Fibroblast of pulmonary artery (primary cell): ENCODE results near the gene MAPKAPK2.
"Not testable (repeated sequence)": the region's sequence is repeated elsewhere in the genome, so short reads cannot be mapped to it uniquely, and the experiment has no call there.

ENCODE experiments used
- DNase-seq: peaks from one replicate; pipeline ENCODE4 v3.0.0-alpha.2; 2010; ENCODE audit warnings: low read depth
- H3K4me3 ChIP-seq: replicated peaks from 2 replicates; pipeline ENCODE4 v1.5.1; 2011; ENCODE audit warnings: low read depth, mild to moderate bottlenecking, control low read depth, low read length, moderate library complexity
- TF ChIP-seq, protein P1 (sequence below): IDR thresholded peaks from 2 replicates; pipeline ENCODE4 v1.5.1; 2011; ENCODE audit warnings: mild to moderate bottlenecking, control low read depth, low read length, inconsistent platforms; ENCODE audit errors: missing control alignments

Gene MAPKAPK2

DNA sequence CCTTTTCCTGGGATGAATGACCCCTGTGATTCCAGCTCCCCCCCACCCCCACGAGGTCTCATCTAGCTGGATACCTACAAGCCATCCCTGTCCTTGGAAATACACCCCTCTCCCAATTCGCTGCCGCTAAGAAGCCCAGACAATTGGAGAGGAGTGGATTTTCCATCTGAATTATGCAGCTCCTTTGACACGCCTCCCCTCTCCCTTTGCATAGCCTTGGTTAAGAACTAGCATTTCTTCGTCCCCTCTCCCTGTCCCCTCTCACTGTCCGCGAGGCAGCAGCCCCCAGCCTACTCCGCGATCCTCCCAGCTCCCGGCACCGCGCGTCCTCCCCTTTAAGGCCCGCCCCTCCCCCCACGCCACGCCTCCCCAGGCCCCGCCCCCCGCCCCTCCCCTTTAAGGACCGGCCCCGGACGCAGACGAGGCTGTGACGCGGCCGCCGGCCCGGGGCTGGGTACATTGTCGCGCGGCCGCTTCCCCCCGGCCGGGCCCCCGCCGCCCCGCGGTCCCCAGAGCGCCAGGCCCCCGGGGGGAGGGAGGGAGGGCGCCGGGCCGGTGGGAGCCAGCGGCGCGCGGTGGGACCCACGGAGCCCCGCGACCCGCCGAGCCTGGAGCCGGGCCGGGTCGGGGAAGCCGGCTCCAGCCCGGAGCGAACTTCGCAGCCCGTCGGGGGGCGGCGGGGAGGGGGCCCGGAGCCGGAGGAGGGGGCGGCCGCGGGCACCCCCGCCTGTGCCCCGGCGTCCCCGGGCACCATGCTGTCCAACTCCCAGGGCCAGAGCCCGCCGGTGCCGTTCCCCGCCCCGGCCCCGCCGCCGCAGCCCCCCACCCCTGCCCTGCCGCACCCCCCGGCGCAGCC, at the start of gene MAPKAPK2:
MAPKAPK2 (plus strand) TSS at position 428 of the 856 bp plus-strand sequence; CDS start at position 753, 325 bp downstream.
- TF ChIP-seq, protein P1, sequence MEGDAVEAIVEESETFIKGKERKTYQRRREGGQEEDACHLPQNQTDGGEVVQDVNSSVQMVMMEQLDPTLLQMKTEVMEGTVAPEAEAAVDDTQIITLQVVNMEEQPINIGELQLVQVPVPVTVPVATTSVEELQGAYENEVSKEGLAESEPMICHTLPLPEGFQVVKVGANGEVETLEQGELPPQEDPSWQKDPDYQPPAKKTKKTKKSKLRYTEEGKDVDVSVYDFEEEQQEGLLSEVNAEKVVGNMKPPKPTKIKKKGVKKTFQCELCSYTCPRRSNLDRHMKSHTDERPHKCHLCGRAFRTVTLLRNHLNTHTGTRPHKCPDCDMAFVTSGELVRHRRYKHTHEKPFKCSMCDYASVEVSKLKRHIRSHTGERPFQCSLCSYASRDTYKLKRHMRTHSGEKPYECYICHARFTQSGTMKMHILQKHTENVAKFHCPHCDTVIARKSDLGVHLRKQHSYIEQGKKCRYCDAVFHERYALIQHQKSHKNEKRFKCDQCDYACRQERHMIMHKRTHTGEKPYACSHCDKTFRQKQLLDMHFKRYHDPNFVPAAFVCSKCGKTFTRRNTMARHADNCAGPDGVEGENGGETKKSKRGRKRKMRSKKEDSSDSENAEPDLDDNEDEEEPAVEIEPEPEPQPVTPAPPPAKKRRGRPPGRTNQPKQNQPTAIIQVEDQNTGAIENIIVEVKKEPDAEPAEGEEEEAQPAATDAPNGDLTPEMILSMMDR, result no peak
- DNase-seq, result peak; percentile 69
- H3K4me3 ChIP-seq, result peak within 1 kb of the TSS; percentile 91

DNA sequence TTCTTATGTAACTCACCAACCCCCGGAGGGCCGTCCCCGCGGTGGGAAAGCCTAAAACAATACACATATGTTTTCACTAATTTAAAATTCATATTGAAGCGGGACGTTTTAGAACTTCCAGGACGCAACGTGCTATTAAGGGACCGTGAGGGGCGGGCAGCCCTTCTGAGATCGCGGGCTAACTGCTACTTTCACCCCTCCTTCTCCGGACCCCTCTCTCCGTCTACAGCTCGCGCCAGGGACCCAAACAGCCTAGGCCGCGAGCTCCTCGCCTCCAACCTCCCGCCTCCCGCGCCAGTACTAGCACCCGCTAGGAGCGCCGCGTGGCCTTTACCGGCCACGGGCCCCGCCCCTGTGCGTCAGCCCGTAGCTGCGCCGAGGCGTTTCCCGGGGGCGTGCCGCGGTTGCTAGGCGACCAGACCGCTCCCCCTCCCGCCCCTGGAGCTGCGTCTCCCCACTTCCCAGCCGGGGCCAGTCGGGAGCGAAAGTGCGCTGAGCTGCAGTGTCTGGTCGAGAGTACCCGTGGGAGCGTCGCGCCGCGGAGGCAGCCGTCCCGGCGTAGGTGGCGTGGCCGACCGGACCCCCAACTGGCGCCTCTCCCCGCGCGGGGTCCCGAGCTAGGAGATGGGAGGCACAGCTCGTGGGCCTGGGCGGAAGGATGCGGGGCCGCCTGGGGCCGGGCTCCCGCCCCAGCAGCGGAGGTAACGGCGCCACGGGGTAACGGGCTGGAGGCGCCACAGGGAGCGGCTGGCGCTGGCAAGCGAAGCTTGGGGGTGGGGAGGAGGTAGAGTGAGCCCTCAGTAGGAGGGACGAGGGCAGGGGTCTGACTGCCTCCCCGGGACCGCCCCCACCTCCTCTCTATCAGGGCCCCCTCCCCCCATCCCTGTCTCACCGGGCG, 49.4 kb upstream of the MAPKAPK2 start, which contains the start of gene DYRK3:
DYRK3 (plus strand) TSS at position 457 of the 898 bp plus-strand sequence; CDS start at position 625, 168 bp downstream.
- peak within 1 kb of the TSS; percentile 86 for H3K4me3 ChIP-seq
- DNase-seq, result peak; percentile 94
- TF ChIP-seq, protein P1, result no peak

DNA sequence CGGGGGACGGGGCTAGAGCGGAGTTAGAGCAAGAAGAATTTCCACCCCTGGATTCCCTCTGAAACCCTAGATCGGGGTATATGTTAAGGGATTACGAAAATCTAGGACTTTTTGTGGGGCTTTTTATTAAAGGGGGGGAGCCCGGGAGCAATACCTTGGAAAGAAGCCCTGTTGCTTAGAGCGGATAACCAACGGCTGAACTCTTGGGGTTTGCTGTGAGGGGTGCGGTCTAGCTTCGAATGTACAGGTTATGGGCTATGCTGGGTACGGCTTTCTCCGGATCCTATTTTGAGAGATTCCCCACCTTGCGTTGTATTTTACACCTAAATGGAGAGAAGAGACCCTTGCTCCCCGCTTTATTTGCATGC, 48.7 kb upstream of the MAPKAPK2 start:
- no peak for DNase-seq
- H3K4me3 ChIP-seq, result peak overlapping the region; percentile 86
- TF ChIP-seq, protein P1, result no peak

DNA sequence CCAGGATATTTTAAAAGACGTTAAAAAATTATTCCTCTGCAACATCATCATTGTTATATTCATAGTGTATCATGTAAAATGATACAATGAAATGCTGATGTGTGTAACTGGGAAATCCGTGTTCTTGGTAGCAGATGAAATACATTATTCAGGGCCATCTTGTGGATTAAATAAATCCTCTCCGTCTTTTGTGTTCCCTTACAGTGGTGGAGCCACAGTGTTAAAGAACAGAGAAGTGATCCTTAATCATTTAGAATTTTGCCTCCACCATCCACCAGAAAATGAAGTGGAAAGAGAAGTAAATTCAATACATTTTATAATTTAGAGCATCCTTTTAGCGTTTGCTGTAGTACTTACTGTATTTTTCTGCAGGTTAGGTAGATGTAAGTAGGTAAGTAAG, 48.0 kb upstream of the MAPKAPK2 start:
- peak overlapping the region; percentile 86 for H3K4me3 ChIP-seq
- DNase-seq, result no peak
- TF ChIP-seq, protein P1, result no peak

DNA sequence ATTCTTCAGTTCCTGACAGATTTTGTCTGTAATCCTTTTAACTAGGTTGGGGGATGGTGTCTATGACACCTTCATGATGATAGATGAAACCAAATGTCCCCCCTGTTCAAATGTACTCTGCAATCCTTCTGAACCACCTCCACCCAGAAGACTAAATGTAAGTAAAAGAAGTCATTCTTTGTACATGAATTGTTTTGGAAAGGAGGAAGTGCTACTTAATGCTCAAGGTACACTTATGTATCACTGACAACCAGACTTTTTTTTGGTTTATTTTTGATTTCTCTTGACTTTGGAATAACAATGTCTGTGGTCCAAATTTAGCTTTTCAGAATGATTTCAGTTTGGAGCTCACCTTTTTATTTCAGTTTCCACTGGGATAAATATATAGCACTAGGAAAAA, 47.1 kb upstream of the MAPKAPK2 start:
- DNase-seq, result no peak
- TF ChIP-seq, protein P1, result no peak
- H3K4me3 ChIP-seq, result peak overlapping the region; percentile 86

DNA sequence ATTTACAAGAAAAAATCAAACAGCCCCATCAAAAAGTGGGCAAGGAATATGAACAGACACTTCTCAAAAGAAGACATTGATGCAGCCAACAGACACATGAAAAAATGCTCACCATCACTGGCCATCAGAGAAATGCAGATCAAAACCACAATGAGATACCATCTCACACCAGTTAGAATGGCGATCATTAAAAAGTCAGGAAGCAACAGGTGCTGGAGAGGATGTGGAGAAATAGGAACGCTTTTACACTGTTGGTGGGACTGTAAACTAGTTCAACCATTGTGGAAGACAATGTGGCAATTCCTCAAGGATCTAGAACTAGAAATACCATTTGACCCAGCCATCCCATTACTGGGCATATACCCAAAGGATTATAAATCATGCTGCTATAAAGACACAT, 42.6 kb upstream of the MAPKAPK2 start:
- H3K4me3 ChIP-seq, DNase-seq: not testable (repeated sequence)

DNA sequence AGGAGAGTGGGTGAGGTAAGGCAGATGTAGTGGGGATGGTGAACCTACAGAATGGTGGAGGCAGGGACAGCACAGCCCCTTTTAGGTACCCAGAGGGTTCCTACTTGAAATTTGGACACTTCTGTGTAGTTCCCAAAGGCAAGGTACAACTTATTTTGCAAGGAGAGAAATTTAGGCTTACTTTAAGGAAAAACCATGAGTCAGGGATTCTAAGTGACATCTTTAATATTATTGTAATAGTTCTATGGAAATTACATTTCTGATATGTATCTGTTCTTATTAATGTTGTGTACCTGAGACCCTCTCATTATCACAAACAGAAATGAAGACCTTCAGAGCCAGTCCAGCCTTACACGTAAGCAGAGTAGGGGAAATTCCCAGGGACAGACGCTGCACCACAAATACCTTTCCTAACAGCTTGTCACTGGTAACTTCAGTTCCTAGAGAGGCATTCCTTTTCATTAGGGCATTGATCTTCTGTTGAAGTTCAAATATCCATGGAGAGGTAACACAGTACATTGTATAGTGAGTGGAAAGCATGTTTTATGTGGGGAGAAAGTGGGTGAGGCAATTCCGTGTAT, 41.5 kb upstream of the MAPKAPK2 start:
- H3K4me3 ChIP-seq, result no peak overlapping the region
- TF ChIP-seq, protein P1, result no peak
- DNase-seq, result no peak
